Adipocyte (in vitro differentiated cells): ENCODE measurements around the gene FAM72D.
"Not testable (repeated sequence)": the region's sequence is repeated elsewhere in the genome, so short reads cannot be mapped to it uniquely, and the experiment has no call there.

ENCODE experiments used
- DNase-seq: peaks from one replicate; pipeline ENCODE4 v3.0.0-alpha.2; 2015; ENCODE audit warnings: low read depth
- H3K27me3 ChIP-seq: replicated peaks from 2 replicates; pipeline ENCODE4 v1.7.0; 2013; ENCODE audit warnings: mild to moderate bottlenecking, low read length, moderate library complexity; ENCODE audit not compliant: control insufficient read depth, insufficient read depth
- H3K36me3 ChIP-seq: 2 replicates; pipeline ENCODE4 v1.7.0; 2013; ENCODE audit warnings: low read length, mild to moderate bottlenecking, moderate library complexity; ENCODE audit not compliant: control insufficient read depth, insufficient read depth, severe bottlenecking
- H3K4me1 ChIP-seq: 2 replicates; pipeline ENCODE4 v1.7.0; 2013; ENCODE audit warnings: mild to moderate bottlenecking, low read length, moderate library complexity; ENCODE audit not compliant: control insufficient read depth, insufficient read depth
- H3K4me3 ChIP-seq: 2 replicates; pipeline ENCODE4 v1.7.0; 2013; ENCODE audit warnings: mild to moderate bottlenecking, low read length, moderate library complexity
- H3K9ac ChIP-seq: 2 replicates; pipeline ENCODE4 v1.7.0; 2013; ENCODE audit warnings: mild to moderate bottlenecking, low read length, moderate library complexity
- H3K9me3 ChIP-seq: 2 replicates; pipeline ENCODE4 v1.7.0; 2013; ENCODE audit warnings: mild to moderate bottlenecking, low read length, moderate library complexity; ENCODE audit not compliant: control insufficient read depth

The FAM72D gene

GRCh38 chr1:145157715-145158114 lies 61.9 kb downstream of the FAM72D start:
- not testable (repeated sequence) for H3K4me1 ChIP-seq, H3K36me3 ChIP-seq, H3K9ac ChIP-seq, DNase-seq, H3K9me3 ChIP-seq, H3K27me3 ChIP-seq, H3K4me3 ChIP-seq

- not testable (repeated sequence) for H3K9me3 ChIP-seq, H3K9ac ChIP-seq, H3K36me3 ChIP-seq, H3K4me1 ChIP-seq, DNase-seq, H3K4me3 ChIP-seq, H3K27me3 ChIP-seq
Observed at GRCh38 chr1:145161046-145161752, 65.4 kb downstream of the FAM72D start.
